K562 (cell line): ENCODE data around the gene SOX12. TPM values are rescaled to one million over a fixed set of nuclear protein-coding genes. Genes with fewer than 3 reads are reported as not detected.

ENCODE experiments used
- ARNT ChIP-seq, 2 experiments: fragments of 450-650 bp; IDR thresholded peaks; 2 replicates each; pipeline ENCODE4 v1.6.1; 2016; ENCODE audit warnings: mild to moderate bottlenecking in 1 of 2
- CBFA2T3 ChIP-seq: fragments of 450-650 bp; IDR thresholded peaks from 2 replicates; pipeline ENCODE4 v1.6.1; 2017
- CXXC5 ChIP-seq: fragments of 250-450 bp; sonication (Bioruptor Pico); IDR thresholded peaks from 2 replicates; pipeline ENCODE4 v1.8.0; 2022; ENCODE audit warnings: inconsistent platforms, mild to moderate bottlenecking, moderate library complexity
- DMBX1 ChIP-seq: fragments of 250-450 bp; sonication (Bioruptor Pico); IDR thresholded peaks from 2 replicates; pipeline ENCODE4 v1.8.0; 2022; ENCODE audit warnings: inconsistent platforms, mild to moderate bottlenecking, moderate library complexity, borderline replicate concordance
- E2F1 ChIP-seq: sonication (generic); formaldehyde crosslinking; IDR thresholded peaks from 2 replicates; pipeline ENCODE4 v1.8.1; 2023; ENCODE audit warnings: mild to moderate bottlenecking, missing genetic modification reagents, moderate library complexity
- HDAC8 ChIP-seq: fragments of 450-650 bp; IDR thresholded peaks from 2 replicates; pipeline ENCODE4 v1.6.1; 2016; ENCODE audit warnings: mild to moderate bottlenecking, missing genetic modification characterization, moderate library complexity, missing compliant biosample characterization
- JUND ChIP-seq, 2 experiments: IDR thresholded peaks; 2 replicates in 1 of 2; 3 replicates in 1 of 2; pipeline ENCODE4 v1.6.1; 2011; ENCODE audit warnings: borderline replicate concordance in 2 of 2, low read depth in 2 of 2, low read length in 2 of 2, improper control_type of control experiment in 1 of 2, missing biosample characterization in 1 of 2, missing genetic modification characterization in 1 of 2, missing genetic modification reagents in 1 of 2
- KAT7 ChIP-seq: sonication (generic); formaldehyde crosslinking; IDR thresholded peaks from 2 replicates; pipeline ENCODE4 v1.8.0; 2022; ENCODE audit warnings: missing genetic modification reagents, mild to moderate bottlenecking, borderline replicate concordance
- KDM1A ChIP-seq, 2 experiments: fragments of 450-650 bp; IDR thresholded peaks; 2 replicates each; pipeline ENCODE4 v1.6.1; 2016; ENCODE audit warnings: mild to moderate bottlenecking in 2 of 2
- KLF6 ChIP-seq: fragments of 250-450 bp; sonication (Bioruptor Pico); IDR thresholded peaks from 2 replicates; pipeline ENCODE4 v1.4.0; 2020; ENCODE audit warnings: mild to moderate bottlenecking, moderate library complexity, borderline replicate concordance
- NFIC ChIP-seq: fragments of 450-650 bp; IDR thresholded peaks from 2 replicates; pipeline ENCODE4 v1.6.1; 2017; ENCODE audit warnings: mild to moderate bottlenecking, inconsistent platforms
- NRF1 ChIP-seq, 2 experiments: fragments of 450-650 bp; IDR thresholded peaks in 1 of 2; conservative IDR thresholded peaks in 1 of 2; 2 replicates each; pipeline ENCODE4 v1.6.1; 2014; ENCODE audit warnings: mild to moderate bottlenecking in 2 of 2
- POLR2A ChIP-seq: fragments of 450-650 bp; conservative IDR thresholded peaks from 2 replicates; pipeline ENCODE4 v1.6.1; 2016
- RCOR1 ChIP-seq, 2 experiments: IDR thresholded peaks; 2 replicates each; pipeline ENCODE4 v1.6.1; 2012; ENCODE audit warnings: low read depth in 2 of 2, low read length in 2 of 2, borderline replicate concordance in 1 of 2, improper control_type of control experiment in 1 of 2
- RNF2 ChIP-seq: sonication (generic); IDR thresholded peaks from 2 replicates; pipeline ENCODE4 v1.6.1; 2016
- SMARCC2 ChIP-seq: fragments of 450-650 bp; IDR thresholded peaks from 2 replicates; pipeline ENCODE4 v1.6.1; 2017; ENCODE audit warnings: antibody characterized with exemption, moderate library complexity, mild to moderate bottlenecking, low read depth
- SOX6 ChIP-seq: fragments of 450-650 bp; IDR thresholded peaks from 2 replicates; pipeline ENCODE4 v1.6.1; 2014; ENCODE audit warnings: mild to moderate bottlenecking
- SP1 ChIP-seq: sonication (generic); formaldehyde crosslinking; IDR thresholded peaks from 2 replicates; pipeline ENCODE4 v1.8.1; 2022; ENCODE audit warnings: mild to moderate bottlenecking, missing genetic modification reagents
- TBL1XR1 ChIP-seq, 2 experiments: IDR thresholded peaks; 2 replicates each; pipeline ENCODE4 v1.6.1; 2012; ENCODE audit warnings: improper control_type of control experiment in 2 of 2, low read length in 2 of 2, mild to moderate bottlenecking in 1 of 2
- TFAP4 ChIP-seq: sonication (generic); formaldehyde crosslinking; IDR thresholded peaks from 2 replicates; pipeline ENCODE4 v1.8.0; 2022; ENCODE audit warnings: missing genetic modification reagents, mild to moderate bottlenecking, moderate library complexity, borderline replicate concordance
- ZBTB34 ChIP-seq: fragments of 250-450 bp; sonication (Bioruptor Pico); IDR thresholded peaks from 2 replicates; pipeline ENCODE4 v1.8.0; 2021; ENCODE audit warnings: mild to moderate bottlenecking, moderate library complexity
- ZNF232 ChIP-seq: sonication (generic); formaldehyde crosslinking; IDR thresholded peaks from 2 replicates; pipeline ENCODE4 v1.8.0; 2022; ENCODE audit warnings: mild to moderate bottlenecking, missing genetic modification reagents
- polyA plus RNA-seq, 8 experiments: library from polyadenylated mRNA; depleted of rRNA in 4 of 8; stranded (reverse) in 5 of 8; unstranded in 3 of 8; fragments of >200 nt; fragmentation: Nextera tagmentation in 2 of 8; fragmentation: Illumina TruSeq in 1 of 8; extraction: Ambion mirVana in 2 of 8; extraction: Trizol in 1 of 8; gene quantifications; 2 replicates each; pipeline versions ENCODE4 v1.2.1 to v1.2.3, GENCODE V29; 2011 to 2014; ENCODE audit warnings: inconsistent platforms in 1 of 8, missing spikeins in 1 of 8
- total RNA-seq, 7 experiments: library from RNA; depleted of rRNA in 6 of 7; stranded (reverse); fragments of >200 nt in 6 of 7; fragmentation: Illumina TruSeq in 2 of 7; extraction: Trizol in 2 of 7; gene quantifications; 2 replicates each; pipeline versions ENCODE4 v1.2.1 to v1.2.3, GENCODE V29; 2011 to 2021; ENCODE audit warnings: low replicate concordance in 1 of 7
- TF ChIP-seq, protein P1 (sequence below): IDR thresholded peaks from 2 replicates; pipeline ENCODE4 v1.6.1; 2014; ENCODE audit warnings: antibody characterized with exemption

Gene SOX12
- total and polyA plus RNA-seq, 9 of the 15 experiments (the other 6 are each of a cell fraction or from before 2014, with no cell fraction given) = 0.42 to 26.3 (median 2.6) TPM

- 0 out of 2 replicates have a peak, but pooled peaks have one; percentile 56 for TF ChIP-seq ZBTB34
- TF ChIP-seq DMBX1 (CRISPR knock-in tag) = peak; percentile 76
- TF ChIP-seq E2F1 = no peak
- TF ChIP-seq ARNT (IDR thresholded peaks at IDR 0.05) = no peak
- no peak for TF ChIP-seq NRF1 (conservative IDR thresholded peaks at IDR 0.05 in 1 of 2, IDR thresholded peaks at IDR 0.05 in 1 of 2)
- TF ChIP-seq TFAP4 = 0 out of 2 replicates have a peak, but pooled peaks have one; percentile 20
- TF ChIP-seq ZNF232 (CRISPR knock-in tag) = no peak
- peak; percentile 68 for TF ChIP-seq JUND (IDR thresholded peaks at IDR 0.05; ENCODE audit: borderline replicate concordance, low read depth, low read length)
- peak; percentile 46; the same call in 1 of the 3 replicates for TF ChIP-seq JUND (tag; IDR thresholded peaks at IDR 0.05; ENCODE audit: borderline replicate concordance, low read depth, low read length)
- TF ChIP-seq HDAC8 (tag) = no peak
- no peak for TF ChIP-seq KAT7 (CRISPR knock-in tag)
- 0 out of 2 replicates have a peak, but pooled peaks have one; percentile 26 for TF ChIP-seq POLR2A
- TF ChIP-seq CBFA2T3 = peak; percentile 79
- peak; percentile 15; the same call in 1 of the 2 replicates for TF ChIP-seq KLF6
- TF ChIP-seq NFIC = peak; percentile 90
- TF ChIP-seq SOX6 = peak; percentile 53; the same call in 1 of the 2 replicates
- no peak; the same call in 1 of the 2 replicates for TF ChIP-seq SP1 (CRISPR knock-in tag)
- TF ChIP-seq, protein P1, sequence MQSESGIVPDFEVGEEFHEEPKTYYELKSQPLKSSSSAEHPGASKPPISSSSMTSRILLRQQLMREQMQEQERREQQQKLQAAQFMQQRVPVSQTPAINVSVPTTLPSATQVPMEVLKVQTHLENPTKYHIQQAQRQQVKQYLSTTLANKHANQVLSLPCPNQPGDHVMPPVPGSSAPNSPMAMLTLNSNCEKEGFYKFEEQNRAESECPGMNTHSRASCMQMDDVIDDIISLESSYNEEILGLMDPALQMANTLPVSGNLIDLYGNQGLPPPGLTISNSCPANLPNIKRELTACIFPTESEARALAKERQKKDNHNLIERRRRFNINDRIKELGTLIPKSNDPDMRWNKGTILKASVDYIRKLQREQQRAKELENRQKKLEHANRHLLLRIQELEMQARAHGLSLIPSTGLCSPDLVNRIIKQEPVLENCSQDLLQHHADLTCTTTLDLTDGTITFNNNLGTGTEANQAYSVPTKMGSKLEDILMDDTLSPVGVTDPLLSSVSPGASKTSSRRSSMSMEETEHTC = no peak
- peak; percentile 51; the same call in 1 of the 2 replicates for TF ChIP-seq SMARCC2
- peak; percentile 58 to 60; a peak in 3 of 4 replicates for TF ChIP-seq KDM1A (IDR thresholded peaks at IDR 0.05)
- TF ChIP-seq RNF2 = peak; percentile 59
- peak; percentile 33 for TF ChIP-seq CXXC5 (CRISPR knock-in tag)
- TF ChIP-seq RCOR1 (IDR thresholded peaks at IDR 0.05; ENCODE audit: borderline replicate concordance in 1 of 2, low read depth in 2 of 2, low read length in 2 of 2) = peak in 1 of 2 experiments; percentile 42; a peak in 1 of 4 replicates
- peak in 1 of 2 experiments; percentile 88; a peak in 2 of 4 replicates for TF ChIP-seq TBL1XR1 (IDR thresholded peaks at IDR 0.05; ENCODE audit: low read length in 2 of 2)
Observed at GRCh38 chr20:375265-375889, 50.0 kb downstream of the SOX12 start (continued).
